ENCODE measurements around the gene ARHGAP40. TPM values are rescaled to one million over a fixed set of nuclear protein-coding genes. Genes with fewer than 3 reads are reported as not detected.

ARHGAP40 gene
- total RNA-seq, 2 experiments from 2014 or later = not detected

GRCh38 chr20:38657390-38657789 lies 55.8 kb downstream of the ARHGAP40 start:
- peaks cover 26% of the 10 kb centered on the region for H3K27me3 Mint-ChIP-seq
- H3K9me3 Mint-ChIP-seq (ENCODE audit: low read depth) = peaks cover 5% of the 10 kb centered on the region
- H3K4me1 Mint-ChIP-seq = no peaks in the 10 kb centered on the region
- no peak overlapping the region for H3K4me3 Mint-ChIP-seq
- peaks cover 2% of the 10 kb centered on the region for H3K36me3 Mint-ChIP-seq
- ATAC-seq = no peak
- no peak overlapping the region for H3K27ac Mint-ChIP-seq
- CTCF ChIA-PET = no interaction called here
- no peak for DNase-seq

- no peaks in the 10 kb centered on the region for H3K4me1 Mint-ChIP-seq
- peaks cover 30% of the 10 kb centered on the region for H3K27me3 Mint-ChIP-seq
- no peaks in the 10 kb centered on the region for H3K36me3 Mint-ChIP-seq
- H3K4me3 Mint-ChIP-seq = no peak overlapping the region
- no peaks in the 10 kb centered on the region for H3K9me3 Mint-ChIP-seq (ENCODE audit: low read depth)
- ATAC-seq (peak; percentile 55), DNase-seq (no peak)
- H3K27ac Mint-ChIP-seq = no peak overlapping the region
- CTCF ChIA-PET = interaction anchor here (0.5 to 1.9 kb wide), 8 partner anchors 11 to 1710 kb away, joined by 3 to 5 read pairs (median 4); no protein-coding TSS in a partner anchor
These were observed 57.4 kb downstream of the ARHGAP40 start for GRCh38 chr20:38658879-38659596.

- Mint-ChIP-seq H3K4me3 (no peak overlapping the region), H3K4me1 (no peaks in the 10 kb centered on the region), H3K27ac (no peak overlapping the region), H3K36me3 (no peaks in the 10 kb centered on the region), H3K27me3 (peaks cover 35% of the 10 kb centered on the region), H3K9me3 (ENCODE audit: low read depth) (no peaks in the 10 kb centered on the region)
- ATAC-seq (no peak), DNase-seq (no peak)
- CTCF ChIA-PET = interaction anchor here (0.5 to 1.9 kb wide), 5 partner anchors 10 to 1710 kb away, joined by 3 to 5 read pairs (median 4); no protein-coding TSS in a partner anchor
These were observed 57.9 kb downstream of the ARHGAP40 start for GRCh38 chr20:38659597-38659880.

GRCh38 chr20:38660429-38660828 lies 58.8 kb downstream of the ARHGAP40 start:
- H3K27me3 Mint-ChIP-seq = peaks cover 43% of the 10 kb centered on the region

GRCh38 chr20:38663660-38664059 lies 62.1 kb downstream of the ARHGAP40 start:
- H3K27ac Mint-ChIP-seq = no peak overlapping the region
- H3K27me3 Mint-ChIP-seq = peaks cover 52% of the 10 kb centered on the region
- DNase-seq (no peak), ATAC-seq (no peak)
- no peaks in the 10 kb centered on the region for H3K4me1 Mint-ChIP-seq
- no peak overlapping the region for H3K4me3 Mint-ChIP-seq
- CTCF ChIA-PET = interaction anchor here (0.8 kb wide), 1 partner anchor 30 kb away, joined by 3 read pairs; no protein-coding TSS in a partner anchor
- H3K36me3 Mint-ChIP-seq = no peaks in the 10 kb centered on the region
- H3K9me3 Mint-ChIP-seq (ENCODE audit: low read depth) = no peaks in the 10 kb centered on the region

More at GRCh38 chr20:38660429-38660828, 58.8 kb downstream of the ARHGAP40 start:
- Mint-ChIP-seq H3K4me1 (no peaks in the 10 kb centered on the region), H3K36me3 (no peaks in the 10 kb centered on the region), H3K9me3 (ENCODE audit: low read depth) (no peaks in the 10 kb centered on the region), H3K27ac (no peak overlapping the region), H3K4me3 (no peak overlapping the region)
- DNase-seq = no peak
- no peak for ATAC-seq
- CTCF ChIA-PET = interaction anchor here (0.9 to 1.1 kb wide), 2 partner anchors 11 to 66 kb away, joined by 3 to 4 read pairs; no protein-coding TSS in a partner anchor

GRCh38 chr20:38664284-38664683 lies 62.7 kb downstream of the ARHGAP40 start:
- no peak overlapping the region for H3K27ac Mint-ChIP-seq
- no peaks in the 10 kb centered on the region for H3K36me3 Mint-ChIP-seq
- H3K27me3 Mint-ChIP-seq = peaks cover 55% of the 10 kb centered on the region
- CTCF ChIA-PET = no interaction called here
- no peak for DNase-seq
- H3K9me3 Mint-ChIP-seq (ENCODE audit: low read depth) = no peaks in the 10 kb centered on the region
- no peak for ATAC-seq
- H3K4me1 Mint-ChIP-seq = no peaks in the 10 kb centered on the region
- H3K4me3 Mint-ChIP-seq = no peak overlapping the region

GRCh38 chr20:38665094-38665493 lies 63.5 kb downstream of the ARHGAP40 start:
- H3K27ac Mint-ChIP-seq = no peak overlapping the region
- H3K36me3 Mint-ChIP-seq = no peaks in the 10 kb centered on the region
- H3K9me3 Mint-ChIP-seq (ENCODE audit: low read depth) = no peaks in the 10 kb centered on the region
- H3K4me1 Mint-ChIP-seq = no peaks in the 10 kb centered on the region
- no peak for ATAC-seq
- DNase-seq = no peak
- CTCF ChIA-PET = no interaction called here
- H3K4me3 Mint-ChIP-seq = no peak overlapping the region
- peaks cover 59% of the 10 kb centered on the region for H3K27me3 Mint-ChIP-seq

GRCh38 chr20:38665506-38666285 lies 64.1 kb downstream of the ARHGAP40 start:
- Mint-ChIP-seq H3K9me3 (ENCODE audit: low read depth) (no peaks in the 10 kb centered on the region), H3K27me3 (peaks cover 59% of the 10 kb centered on the region), H3K4me3 (no peak overlapping the region), H3K27ac (no peak overlapping the region), H3K36me3 (no peaks in the 10 kb centered on the region), H3K4me1 (no peaks in the 10 kb centered on the region)
- ATAC-seq (no peak), DNase-seq (no peak)
- CTCF ChIA-PET = no interaction called here

- ATAC-seq = no peak
- no peak for DNase-seq
- H3K27me3 Mint-ChIP-seq = peaks cover 71% of the 10 kb centered on the region
- H3K36me3 Mint-ChIP-seq = no peaks in the 10 kb centered on the region
- CTCF ChIA-PET = no interaction called here
- no peaks in the 10 kb centered on the region for H3K9me3 Mint-ChIP-seq (ENCODE audit: low read depth)
- no peaks in the 10 kb centered on the region for H3K4me1 Mint-ChIP-seq
- H3K27ac Mint-ChIP-seq = no peak overlapping the region
- H3K4me3 Mint-ChIP-seq = no peak overlapping the region
These were observed 65.9 kb downstream of the ARHGAP40 start for GRCh38 chr20:38667417-38667956.

GRCh38 chr20:38669688-38670087 lies 68.1 kb downstream of the ARHGAP40 start:
- Mint-ChIP-seq H3K27me3 (peaks cover 68% of the 10 kb centered on the region), H3K9me3 (ENCODE audit: low read depth) (no peaks in the 10 kb centered on the region)

GRCh38 chr20:38670786-38671185 lies 69.2 kb downstream of the ARHGAP40 start:
- peaks cover 66% of the 10 kb centered on the region for H3K27me3 Mint-ChIP-seq
- CTCF ChIA-PET = no interaction called here

More at GRCh38 chr20:38669688-38670087, 68.1 kb downstream of the ARHGAP40 start:
- no peak overlapping the region for H3K27ac Mint-ChIP-seq
- DNase-seq = no peak
- ATAC-seq = no peak
- peaks cover 8% of the 10 kb centered on the region for H3K4me1 Mint-ChIP-seq
- CTCF ChIA-PET = interaction anchor here (1.7 kb wide), 1 partner anchor 9 kb away, joined by 4 read pairs; no protein-coding TSS in a partner anchor
- no peaks in the 10 kb centered on the region for H3K36me3 Mint-ChIP-seq
- no peak overlapping the region for H3K4me3 Mint-ChIP-seq

GRCh38 chr20:38671186-38671585 lies 69.6 kb downstream of the ARHGAP40 start:
- H3K27ac Mint-ChIP-seq = no peak overlapping the region
- ATAC-seq = no peak
- DNase-seq = no peak
- H3K9me3 Mint-ChIP-seq (ENCODE audit: low read depth) = no peaks in the 10 kb centered on the region
- no peaks in the 10 kb centered on the region for H3K36me3 Mint-ChIP-seq
- peaks cover 62% of the 10 kb centered on the region for H3K27me3 Mint-ChIP-seq
- CTCF ChIA-PET = no interaction called here
- H3K4me1 Mint-ChIP-seq = peaks cover 8% of the 10 kb centered on the region
- H3K4me3 Mint-ChIP-seq = no peak overlapping the region

More at GRCh38 chr20:38670786-38671185, 69.2 kb downstream of the ARHGAP40 start:
- no peak for DNase-seq
- ATAC-seq = no peak
- Mint-ChIP-seq H3K4me3 (no peak overlapping the region), H3K9me3 (ENCODE audit: low read depth) (no peaks in the 10 kb centered on the region), H3K4me1 (peaks cover 8% of the 10 kb centered on the region), H3K27ac (no peak overlapping the region), H3K36me3 (no peaks in the 10 kb centered on the region)

GRCh38 chr20:38671701-38672292 lies 70.2 kb downstream of the ARHGAP40 start:
- ATAC-seq (no peak), DNase-seq (no peak)
- Mint-ChIP-seq H3K27me3 (peaks cover 61% of the 10 kb centered on the region), H3K9me3 (ENCODE audit: low read depth) (no peaks in the 10 kb centered on the region), H3K36me3 (no peaks in the 10 kb centered on the region), H3K4me3 (no peak overlapping the region), H3K27ac (no peak overlapping the region), H3K4me1 (peaks cover 8% of the 10 kb centered on the region)
- CTCF ChIA-PET = interaction anchor here (1.4 kb wide), 1 partner anchor 13 kb away, joined by 3 read pairs; no protein-coding TSS in a partner anchor
